Midbrain (tissue), 1 donor: Measurements from ENCODE around the gene EDEM1.
"Not testable (repeated sequence)": the region's sequence is repeated elsewhere in the genome, so short reads cannot be mapped to it uniquely, and the experiment has no call there.

Source experiments
- DNase-seq: peaks from one replicate; lab custom pipeline; 2025; lab: John Stamatoyannopoulos, UW

EDEM1 gene

DNA sequence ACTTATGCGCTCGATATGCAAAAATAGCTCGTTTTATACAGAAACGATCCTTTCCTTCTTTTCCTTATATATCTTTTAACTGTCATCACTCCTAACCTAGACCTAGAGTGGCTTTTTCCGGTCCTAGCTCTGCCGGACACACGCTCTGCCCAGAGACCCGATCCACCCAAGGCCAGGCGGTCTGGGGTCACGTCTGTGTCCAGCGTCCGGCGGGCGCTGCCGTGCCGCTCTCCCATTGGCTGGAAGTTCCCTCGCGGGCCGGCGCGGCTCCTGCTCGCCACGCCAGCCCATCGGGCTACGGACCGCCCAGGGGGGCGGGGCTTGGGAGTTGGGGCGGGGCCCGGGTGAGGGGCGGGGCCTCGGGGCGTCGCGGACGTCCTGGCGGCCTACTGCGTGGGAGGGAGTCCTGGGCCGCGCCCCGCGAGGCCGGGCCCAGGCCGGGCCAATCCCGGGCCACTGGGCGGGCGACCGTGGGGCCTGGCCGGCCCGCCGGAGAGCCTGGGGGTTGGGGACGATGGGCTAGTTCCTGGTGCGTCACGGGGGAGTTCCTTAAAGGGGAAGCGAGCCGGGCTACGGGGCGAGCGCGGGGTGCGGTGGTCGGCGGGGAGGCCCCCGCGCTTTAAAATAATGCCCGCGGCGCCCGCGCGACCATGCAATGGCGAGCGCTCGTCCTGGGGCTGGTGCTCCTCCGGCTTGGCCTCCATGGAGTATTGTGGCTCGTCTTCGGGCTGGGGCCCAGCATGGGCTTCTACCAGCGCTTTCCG lies at the start of gene EDEM1:
EDEM1 (plus strand) TSS at position 552 of the 764 bp plus-strand sequence; CDS start at position 651, 99 bp downstream.
- DNase-seq, result peak; percentile 97

DNA sequence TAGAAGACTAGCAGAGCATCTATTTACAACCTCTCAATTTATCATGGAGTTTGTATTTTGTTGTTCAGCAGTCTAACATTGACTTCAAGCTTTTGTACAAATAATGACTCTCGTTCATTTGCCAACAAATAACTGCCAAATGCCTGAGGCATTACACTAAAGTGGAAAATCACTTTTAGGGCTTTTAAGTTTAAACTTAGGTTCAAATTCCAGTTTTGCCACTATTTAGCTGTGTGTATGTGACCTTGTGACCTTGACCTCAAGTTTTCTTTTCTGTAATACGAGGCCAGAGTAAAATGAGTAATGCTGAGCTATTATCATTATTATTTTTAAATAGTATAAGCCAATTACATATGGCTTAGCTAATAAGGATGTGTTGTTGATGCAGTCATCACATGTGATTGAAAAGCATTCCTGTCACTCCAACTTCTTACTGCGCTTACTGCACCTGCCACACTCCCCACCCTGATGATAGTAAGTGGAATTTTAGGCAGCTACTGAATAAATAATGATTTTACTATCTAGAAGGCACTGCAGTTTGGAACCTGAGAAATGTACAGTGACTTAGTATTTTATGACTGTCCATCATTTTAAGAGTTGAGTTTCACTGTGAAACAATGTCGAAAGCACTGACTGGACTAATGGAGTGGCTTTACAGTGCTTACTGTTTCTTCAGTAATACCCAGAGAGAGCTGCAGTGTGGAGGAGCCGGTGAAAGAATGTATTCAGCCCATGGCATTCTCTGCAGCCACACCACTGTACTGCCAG lies 49.1 kb upstream of the EDEM1 start:
- no peak for DNase-seq

DNA sequence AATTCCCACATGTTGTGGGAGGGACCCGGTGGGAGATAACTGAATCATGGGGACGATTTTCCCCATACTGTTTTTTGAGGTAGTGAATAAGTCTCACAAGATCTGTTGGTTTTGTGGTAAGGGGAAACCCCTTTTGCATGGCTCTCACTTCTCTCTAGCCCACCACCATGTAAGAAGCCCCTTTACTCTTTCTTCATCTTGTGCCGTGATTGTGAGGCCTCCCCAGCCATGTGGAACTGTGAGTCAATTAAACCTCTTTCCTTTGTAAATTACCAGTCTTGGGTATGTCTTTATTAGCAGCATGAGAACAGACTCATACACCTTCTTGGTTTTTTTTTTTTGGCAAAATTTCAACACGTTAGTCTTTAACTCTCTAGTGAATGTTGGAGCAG lies 47.3 kb upstream of the EDEM1 start:
- no peak for DNase-seq

DNA sequence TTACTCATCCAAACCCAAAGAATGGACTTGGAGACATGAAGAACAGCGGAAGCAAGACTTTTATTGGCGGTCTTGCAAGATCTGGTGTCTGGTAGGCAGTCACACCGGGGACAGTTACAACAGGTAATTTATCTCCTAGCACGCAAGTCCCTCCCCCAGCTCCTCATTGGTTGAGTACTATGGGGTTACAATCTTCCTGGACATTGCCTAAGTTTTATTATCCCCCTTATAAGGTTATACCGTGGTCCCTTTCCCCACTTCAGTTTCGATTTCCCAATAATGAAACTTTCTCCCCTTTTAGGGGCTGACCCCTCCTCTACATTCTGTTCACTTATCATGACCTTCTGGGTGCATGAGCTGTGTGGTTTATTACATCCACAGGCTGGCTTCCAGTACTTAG lies 46.7 kb upstream of the EDEM1 start:
- DNase-seq, result no peak

DNA sequence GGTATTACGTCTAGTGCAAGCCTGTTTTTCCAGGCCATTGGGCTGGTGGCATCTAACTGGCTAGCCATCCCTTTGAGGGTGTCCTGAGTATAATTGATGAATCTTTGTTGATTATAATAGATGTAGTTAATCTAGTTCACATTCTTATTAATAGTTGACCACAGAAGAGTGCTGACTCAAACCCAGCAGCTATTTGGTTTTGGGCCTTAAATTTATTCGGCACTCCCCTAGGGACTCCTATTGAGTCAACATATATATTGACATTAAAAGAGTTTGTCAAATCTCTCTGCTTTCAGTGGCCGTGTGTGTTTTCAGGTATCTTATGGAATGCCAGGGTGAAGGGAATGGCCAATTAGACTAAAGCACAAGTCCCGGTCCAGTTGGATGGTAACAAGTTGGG lies 45.7 kb upstream of the EDEM1 start:
- no peak for DNase-seq

DNA sequence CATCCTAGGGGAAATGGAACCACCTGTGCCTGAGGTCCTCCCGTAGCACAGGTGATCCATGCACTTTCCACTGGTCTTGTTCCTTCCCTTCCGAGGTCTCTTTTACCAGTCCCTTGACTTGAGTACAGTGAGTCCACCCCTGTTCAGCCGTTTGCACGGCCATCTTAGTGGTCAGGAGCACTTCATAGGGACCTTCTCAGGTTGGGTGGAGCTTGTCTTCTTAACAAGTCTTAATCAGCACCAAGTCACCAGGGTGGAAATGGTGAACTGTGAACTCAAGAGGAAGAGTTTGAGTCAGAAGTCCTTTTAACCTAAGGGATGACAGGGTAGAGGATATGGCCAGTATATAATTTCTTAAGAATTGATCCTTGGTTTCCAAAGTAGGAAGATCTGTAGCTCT lies 44.0 kb upstream of the EDEM1 start:
- DNase-seq, result no peak

DNA sequence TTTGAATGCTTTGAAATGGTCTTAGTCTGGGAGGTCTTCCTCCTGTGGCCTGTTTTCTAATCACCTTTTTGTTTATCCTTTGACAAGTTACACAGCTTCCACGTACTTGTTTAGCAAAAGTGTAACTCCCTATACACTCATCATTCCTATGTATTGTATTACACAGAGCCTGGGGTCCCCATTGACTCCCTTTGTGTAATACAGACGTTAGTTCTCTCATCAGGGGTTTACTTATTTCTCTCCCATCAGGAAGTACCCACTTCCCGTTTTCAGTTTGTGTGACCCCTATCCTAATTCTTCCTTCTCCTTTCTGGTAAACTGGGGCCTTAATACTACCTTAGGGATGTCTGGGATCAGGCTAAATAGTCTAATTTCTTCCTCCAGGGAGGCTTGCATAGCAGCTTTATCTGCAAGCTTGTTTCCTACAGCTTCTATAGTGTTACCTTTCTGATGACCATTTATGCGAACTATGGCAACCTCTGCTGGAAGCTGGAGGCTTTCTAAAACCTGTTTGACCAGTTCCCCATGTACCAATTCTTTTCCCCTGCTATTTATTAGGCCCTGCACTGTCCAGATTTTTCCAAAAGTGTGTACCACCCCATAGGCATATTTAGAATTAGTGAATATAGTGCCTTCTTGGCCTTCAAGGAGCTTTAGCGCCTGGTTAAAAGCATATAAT lies 43.1 kb upstream of the EDEM1 start:
- no peak for DNase-seq

DNA sequence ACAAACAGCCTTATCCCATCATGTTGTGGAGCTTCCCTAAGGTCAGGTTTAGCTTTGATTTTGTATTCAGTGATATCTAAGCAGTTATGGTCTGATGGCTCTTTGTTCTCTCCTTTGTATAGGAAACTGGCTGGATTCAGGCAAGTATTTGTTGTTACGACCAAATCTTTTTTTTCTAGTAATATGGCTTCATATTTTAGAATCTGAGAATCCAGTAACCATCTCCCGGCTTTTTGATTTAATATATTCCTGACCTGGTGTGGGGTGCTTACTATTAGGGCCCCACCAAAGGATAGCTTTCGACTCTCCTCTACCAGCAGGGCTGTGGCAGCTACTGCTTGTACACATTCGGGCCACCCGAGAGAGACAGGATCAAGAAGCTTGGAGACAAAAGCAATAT lies 42.4 kb upstream of the EDEM1 start:
- DNase-seq, result no peak

DNA sequence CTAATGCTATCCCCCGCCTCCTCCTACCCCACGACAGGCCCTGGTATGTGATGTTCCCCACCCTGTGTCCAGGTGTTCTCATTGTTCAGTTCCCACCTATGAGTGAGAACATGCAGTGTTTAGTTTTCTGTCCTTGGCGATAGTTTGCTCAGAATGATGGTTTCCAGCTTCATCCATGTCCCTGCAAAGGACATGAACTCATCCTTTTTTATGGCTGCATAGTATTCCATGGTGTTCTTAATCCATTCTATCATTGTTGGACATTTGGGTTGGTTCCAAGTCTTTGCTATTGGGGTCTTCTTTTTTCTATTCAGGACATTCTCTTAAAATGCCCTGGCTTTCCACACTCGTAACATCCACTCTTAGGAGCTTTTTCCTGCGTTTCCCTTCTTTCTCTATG lies 40.4 kb upstream of the EDEM1 start:
- not testable (repeated sequence) for DNase-seq

DNA sequence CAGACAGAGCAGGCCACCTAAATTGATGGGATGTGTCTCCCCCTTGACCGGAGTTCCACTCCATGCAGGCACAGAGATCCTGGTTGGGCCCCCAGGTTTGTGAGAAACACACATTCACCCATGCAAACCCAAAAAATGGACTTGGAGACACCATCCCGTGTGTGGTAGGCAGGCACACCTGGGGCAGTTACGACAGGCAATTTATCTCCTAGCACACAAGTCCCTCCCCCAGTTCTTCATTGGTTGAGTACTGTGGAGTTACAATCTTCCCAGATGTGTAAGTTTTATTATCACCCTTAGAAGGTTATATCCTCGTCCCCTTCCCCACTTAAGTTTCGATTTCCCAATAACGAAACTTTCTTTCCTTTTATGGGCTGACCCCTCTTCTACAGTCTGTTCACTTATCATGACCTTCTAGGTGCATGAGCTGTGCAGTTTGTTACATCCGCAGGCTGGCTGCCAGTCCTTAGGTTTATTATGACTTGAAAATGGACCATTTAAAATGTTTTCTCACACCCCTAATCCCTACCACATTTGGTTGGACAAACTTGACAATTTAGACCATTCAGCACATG lies 38.1 kb upstream of the EDEM1 start:
- no peak for DNase-seq

DNA sequence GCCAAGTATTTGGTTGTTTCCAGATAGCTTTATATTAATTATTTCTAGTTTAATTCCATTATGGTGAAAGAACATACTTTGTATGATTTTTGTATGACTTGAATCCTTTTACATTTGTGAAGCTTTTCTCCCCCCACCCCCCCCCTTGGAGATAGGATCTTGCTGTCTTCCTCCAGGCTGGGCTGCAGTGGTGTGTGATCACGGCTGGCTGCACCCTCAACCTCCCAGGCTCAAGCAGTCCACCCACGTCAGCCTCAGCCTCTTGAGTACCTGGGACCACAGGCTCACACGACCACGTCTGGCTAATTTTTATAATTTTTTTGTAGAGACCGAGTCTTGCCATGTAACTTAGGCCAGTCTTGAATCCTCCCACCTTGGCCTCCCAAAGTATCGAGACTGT lies 35.9 kb upstream of the EDEM1 start:
- no peak for DNase-seq

DNA sequence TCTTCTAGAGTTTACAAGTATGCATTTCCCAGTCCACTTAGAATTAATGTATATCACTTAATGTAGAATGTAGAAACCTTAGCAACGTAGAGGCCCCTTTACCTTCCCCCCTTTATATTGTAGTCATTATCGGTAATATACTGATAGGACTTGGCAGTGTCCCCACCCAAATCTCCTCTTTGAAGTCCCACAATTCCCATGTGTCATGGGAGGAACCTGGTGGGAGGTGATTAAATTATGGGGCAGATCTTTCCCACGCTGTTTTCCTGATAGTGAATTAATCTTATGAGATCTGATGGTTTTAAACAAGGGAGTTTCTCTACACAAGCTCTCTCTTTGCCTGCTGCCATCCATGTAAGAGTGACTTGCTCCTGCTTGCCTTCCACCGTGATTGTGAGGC lies 34.4 kb upstream of the EDEM1 start:
- no peak for DNase-seq

DNA sequence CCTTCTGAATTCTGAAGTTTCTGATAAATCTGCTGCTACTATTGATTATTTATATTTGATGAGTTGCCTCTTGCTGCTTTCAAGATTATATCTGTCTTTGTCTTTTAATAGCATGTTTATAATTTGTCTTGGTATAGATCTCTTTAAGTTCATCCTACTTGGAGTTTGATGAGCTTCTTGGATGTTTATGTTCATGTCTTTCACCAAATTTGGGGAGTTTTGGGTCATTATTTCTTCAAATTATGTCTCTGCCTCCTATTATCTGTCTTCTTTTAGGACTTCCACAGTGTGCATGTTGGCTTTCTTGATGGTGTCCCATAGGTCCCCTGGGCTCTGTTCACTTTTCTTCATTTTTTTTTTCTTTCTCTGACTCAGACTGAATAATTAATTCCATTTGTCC lies 32.3 kb upstream of the EDEM1 start:
- DNase-seq, result no peak

DNA sequence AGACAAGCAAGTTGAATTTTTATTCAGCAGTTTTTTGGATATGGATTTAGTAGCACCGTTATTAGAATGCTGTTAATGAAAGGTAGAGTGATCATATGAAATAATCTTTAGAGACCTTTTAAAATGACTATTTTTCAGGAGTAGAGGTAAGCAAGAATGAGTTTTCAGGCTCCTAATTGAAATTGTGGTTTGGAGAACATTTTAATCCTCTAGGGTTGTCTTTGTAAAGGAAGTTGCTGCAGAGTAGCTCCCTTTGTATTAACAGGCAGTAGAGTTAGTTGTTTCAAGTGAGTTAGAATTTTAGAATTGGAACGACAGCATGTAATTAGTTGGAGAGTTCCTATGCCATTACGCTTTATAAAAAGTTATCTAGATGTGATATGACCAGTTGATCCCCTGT lies 27.2 kb upstream of the EDEM1 start:
- no peak for DNase-seq

DNA sequence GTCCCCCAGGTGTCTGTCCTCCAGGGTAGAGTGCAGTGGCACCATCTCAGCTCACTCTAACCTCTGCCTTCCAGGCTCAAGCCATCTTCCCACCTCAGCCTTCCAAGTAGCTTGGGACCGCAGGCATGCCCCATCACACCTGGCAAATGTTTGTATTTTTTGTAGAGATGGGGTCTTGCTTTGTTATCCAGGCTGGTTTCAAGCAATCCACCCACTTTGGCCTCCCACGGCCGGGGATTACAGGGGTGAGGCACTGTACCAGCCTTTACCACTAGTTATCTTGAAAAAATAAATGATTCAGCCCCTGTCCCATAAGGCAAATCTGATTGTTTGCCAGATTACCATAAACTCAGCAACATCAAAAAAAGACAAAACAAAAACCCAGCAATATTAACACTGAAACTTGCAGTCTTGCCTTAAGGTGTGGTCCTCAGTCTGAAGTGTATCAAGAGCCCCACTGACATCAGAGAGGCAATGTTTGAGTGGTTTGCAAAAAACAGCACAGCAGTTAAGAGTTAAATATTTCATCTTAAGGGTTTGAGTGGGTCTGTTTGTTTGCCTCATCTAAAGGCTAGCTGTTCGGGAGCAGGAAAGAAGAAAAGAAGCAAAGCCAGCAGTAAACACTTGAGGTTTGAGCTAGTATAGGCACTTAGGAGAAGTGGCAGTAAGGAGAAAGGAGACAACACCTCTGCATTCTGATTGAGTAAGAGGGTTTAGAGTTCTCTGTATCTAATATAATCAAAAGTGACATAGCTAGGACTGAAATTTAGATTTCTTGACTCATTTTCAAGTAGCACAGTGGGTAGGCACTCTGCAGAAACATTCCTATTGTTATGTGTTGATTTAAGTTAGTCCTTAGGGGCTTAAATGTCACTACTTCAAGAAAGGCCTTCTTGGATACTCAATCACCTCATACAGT lies 26.3 kb upstream of the EDEM1 start:
- no peak for DNase-seq

DNA sequence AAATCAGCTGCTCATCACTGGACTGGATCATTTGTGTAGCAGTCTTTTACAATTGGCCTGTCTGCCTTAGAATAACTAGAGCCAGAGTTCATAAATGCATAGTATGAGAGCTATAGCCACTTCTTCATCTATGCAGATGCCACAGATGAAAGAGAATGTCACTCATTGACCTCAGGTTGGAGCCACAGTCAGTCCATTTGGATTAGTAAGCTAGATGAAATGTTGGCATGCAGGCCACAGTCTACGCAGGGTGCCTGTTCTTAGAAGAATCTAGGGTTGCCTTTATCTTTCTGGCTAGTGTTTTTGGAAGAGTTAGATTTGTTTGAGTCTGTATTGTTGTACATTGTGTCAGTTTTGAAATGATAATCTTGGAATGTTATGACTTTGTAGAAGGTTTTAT lies 25.4 kb upstream of the EDEM1 start:
- DNase-seq, result no peak

DNA sequence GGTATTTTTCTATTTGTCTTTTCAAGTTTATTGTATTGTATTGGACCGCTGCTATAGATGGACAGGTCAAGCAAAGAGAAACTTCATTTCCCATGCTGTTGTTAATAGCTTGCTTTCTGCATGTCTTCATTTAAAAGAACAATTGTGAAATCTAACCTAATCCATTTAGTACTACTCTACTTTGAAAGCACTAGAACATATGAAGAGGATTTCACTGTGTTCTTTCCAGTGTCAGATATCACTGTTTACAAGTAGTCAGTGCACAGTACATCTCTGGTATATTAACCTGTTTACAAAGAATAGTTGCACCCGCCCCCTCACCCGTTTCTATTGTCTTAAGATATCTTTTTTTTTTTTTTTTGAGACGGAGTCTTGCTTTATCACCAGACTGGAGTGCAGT lies 21.8 kb upstream of the EDEM1 start:
- DNase-seq, result no peak

DNA sequence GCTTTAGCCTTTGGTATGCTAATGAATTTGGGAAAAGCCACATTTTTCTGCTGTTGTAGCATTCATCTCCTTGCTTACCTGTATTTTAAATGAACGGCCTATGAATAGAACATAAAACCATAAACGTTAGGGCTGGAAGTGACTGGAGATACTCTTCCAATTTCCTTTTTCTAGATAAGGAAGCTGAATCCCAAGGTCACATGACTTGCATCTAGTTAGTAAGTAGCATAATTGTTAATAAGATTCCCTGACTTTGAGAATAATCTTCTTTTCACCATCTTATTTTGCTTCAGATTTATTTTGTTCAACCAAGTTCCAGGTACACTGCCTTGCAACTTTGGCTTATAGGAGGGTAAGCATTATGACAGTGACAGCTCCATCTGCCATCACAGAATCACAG lies 20.7 kb upstream of the EDEM1 start:
- no peak for DNase-seq

DNA sequence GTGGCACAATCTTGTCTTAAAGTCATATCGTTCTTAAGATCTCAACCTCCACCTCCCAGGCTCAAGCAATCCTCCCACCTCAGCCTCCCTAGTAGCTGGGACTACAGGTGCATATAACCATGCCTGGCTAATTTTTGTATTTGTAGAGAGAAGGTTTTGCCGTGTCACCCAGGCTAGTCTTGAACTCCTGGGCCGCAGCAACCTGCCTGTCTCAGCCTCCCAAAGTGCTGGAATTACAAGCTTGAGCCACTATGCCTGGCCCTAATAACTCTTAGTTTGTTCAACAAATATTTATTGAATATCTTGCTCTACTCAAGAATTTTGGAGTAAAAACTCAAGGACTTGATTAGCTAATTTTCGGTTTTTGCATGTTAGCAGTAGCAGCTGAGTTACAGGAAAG lies 19.4 kb upstream of the EDEM1 start:
- no peak for DNase-seq

DNA sequence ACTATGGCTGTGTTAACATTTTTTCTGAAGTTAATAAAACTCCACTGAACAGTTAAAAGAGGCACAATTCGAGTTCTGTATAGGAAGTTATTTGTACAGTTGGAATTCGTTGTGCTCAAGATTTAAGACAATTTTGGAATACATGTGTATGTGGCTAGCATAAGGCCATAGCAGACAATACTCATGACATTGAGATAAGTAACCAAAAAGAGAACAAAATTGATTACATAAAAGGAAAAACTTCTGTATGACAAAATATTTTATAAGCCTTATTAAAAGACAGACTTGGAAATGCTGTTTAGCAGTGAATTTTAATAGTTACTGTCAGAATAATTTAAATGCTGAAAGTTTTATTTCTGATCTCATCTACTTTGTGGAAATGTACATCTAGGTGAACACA lies 17.7 kb upstream of the EDEM1 start:
- no peak for DNase-seq

DNA sequence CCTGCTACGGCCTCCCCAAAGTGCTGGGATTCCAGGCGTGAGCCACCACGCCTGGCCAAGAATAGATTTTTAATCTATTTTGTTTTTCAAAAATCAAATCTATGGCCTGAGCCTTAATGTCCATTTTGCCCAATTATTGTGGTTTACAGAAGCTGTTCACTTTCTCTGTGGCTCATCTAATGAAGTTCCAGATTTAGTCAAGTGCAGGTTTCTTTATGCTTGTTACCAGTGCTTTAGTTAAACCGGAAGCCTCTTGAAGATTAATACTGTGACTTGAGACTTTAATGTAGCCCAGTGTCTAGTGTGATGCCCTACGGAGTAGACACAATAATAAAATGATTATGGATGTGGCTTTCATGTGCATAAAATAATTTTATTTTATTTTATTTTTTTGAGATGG lies 16.5 kb upstream of the EDEM1 start:
- DNase-seq, result no peak

DNA sequence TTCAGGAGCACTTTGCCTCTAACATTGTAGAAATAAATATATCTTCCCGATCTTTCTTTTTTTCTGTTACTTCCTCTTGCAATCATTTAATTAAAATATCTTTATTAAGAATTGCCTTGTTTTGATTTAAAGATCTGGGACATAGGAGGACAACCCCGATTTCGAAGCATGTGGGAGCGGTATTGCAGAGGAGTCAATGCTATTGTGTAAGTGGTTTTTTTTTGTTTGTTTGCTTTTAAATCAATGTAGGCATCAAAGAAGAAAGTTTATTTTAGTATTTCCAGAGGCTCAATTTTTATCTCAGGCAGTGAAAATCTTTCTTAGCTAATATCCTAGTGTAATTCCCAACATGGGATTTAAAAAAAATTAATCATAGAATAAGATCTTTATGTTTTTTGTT lies 15.5 kb upstream of the EDEM1 start:
- no peak for DNase-seq
